OCI-LY1 (cell line): ENCODE data around the gene COQ6.
"Not testable (repeated sequence)": the region's sequence is repeated elsewhere in the genome, so short reads cannot be mapped to it uniquely, and the experiment has no call there.

ENCODE experiments used
- H2AFZ ChIP-seq: fragments of 200-600 bp; sonication (generic), shearing (Covaris generic); 2 replicates; pipeline ENCODE4 v1.6.0; 2014; ENCODE audit warnings: antibody characterized with exemption, mild to moderate bottlenecking, low read length
- H3F3A ChIP-seq: fragments of 200-600 bp; sonication (generic), shearing (Covaris generic); 2 replicates; pipeline ENCODE4 v1.6.0; 2014; ENCODE audit warnings: mild to moderate bottlenecking, antibody characterized with exemption, low read length, moderate library complexity; ENCODE audit not compliant: insufficient read depth
- H3K27ac ChIP-seq: fragments of 200-600 bp; sonication (generic); 2 replicates; pipeline ENCODE4 v1.5.1; 2014; ENCODE audit warnings: low read length, mixed run types, mild to moderate bottlenecking, low read depth; ENCODE audit not compliant: poor library complexity, severe bottlenecking
- H3K27me3 ChIP-seq: fragments of 200-600 bp; sonication (generic); 2 replicates; pipeline ENCODE4 v1.6.0; 2014; ENCODE audit warnings: antibody characterized with exemption, mild to moderate bottlenecking, low read length, moderate library complexity; ENCODE audit not compliant: insufficient read depth
- H3K36me3 ChIP-seq: fragments of 200-600 bp; sonication (generic); 2 replicates; pipeline ENCODE4 v1.6.1; 2014; ENCODE audit warnings: mild to moderate bottlenecking, antibody characterized with exemption, low read length, moderate library complexity, mixed read lengths; ENCODE audit not compliant: insufficient read depth
- H3K4me1 ChIP-seq: fragments of 200-600 bp; sonication (generic); 2 replicates; pipeline ENCODE4 v1.5.1; 2014; ENCODE audit warnings: mild to moderate bottlenecking, low read length, moderate library complexity; ENCODE audit not compliant: insufficient read depth, severe bottlenecking
- H3K4me2 ChIP-seq: fragments of 200-600 bp; sonication (generic), shearing (Covaris generic); 2 replicates; pipeline ENCODE4 v1.6.1; 2014; ENCODE audit warnings: low read length
- H3K4me3 ChIP-seq: fragments of 200-600 bp; sonication (generic); 2 replicates; pipeline ENCODE4 v1.5.1; 2014; ENCODE audit warnings: low read length, low read depth, mild to moderate bottlenecking, mixed read lengths; ENCODE audit not compliant: poor library complexity, severe bottlenecking
- H3K79me2 ChIP-seq: fragments of 200-600 bp; shearing (Covaris generic); 2 replicates; pipeline ENCODE4 v1.6.1; 2016; ENCODE audit warnings: mixed run types, low read length, mixed read lengths; ENCODE audit not compliant: insufficient read depth
- H3K9ac ChIP-seq: fragments of 200-600 bp; sonication (generic), shearing (Covaris generic); 2 replicates; pipeline ENCODE4 v1.6.1; 2014; ENCODE audit warnings: mild to moderate bottlenecking, low read length, mixed read lengths
- H3K9me2 ChIP-seq: fragments of 200-600 bp; sonication (generic), shearing (Covaris generic); 2 replicates; pipeline ENCODE4 v1.6.1; 2014; ENCODE audit warnings: low read depth, mild to moderate bottlenecking, low read length, mixed read lengths
- H3K9me3 ChIP-seq: fragments of 200-600 bp; shearing (Covaris generic); 2 replicates; pipeline ENCODE4 v1.6.1; 2014; ENCODE audit warnings: low read length, mixed read lengths
- H4K20me1 ChIP-seq: fragments of 200-600 bp; sonication (generic), shearing (Covaris generic); 2 replicates; pipeline ENCODE4 v1.6.0; 2016; ENCODE audit warnings: mild to moderate bottlenecking, low read length; ENCODE audit not compliant: insufficient read depth
- EZH2 ChIP-seq: fragments of 200-600 bp; sonication (generic), shearing (Covaris generic); IDR thresholded peaks from 2 replicates; pipeline ENCODE4 v1.8.0; 2017; ENCODE audit warnings: borderline replicate concordance, mixed run types, mild to moderate bottlenecking, antibody characterized with exemption, low read length, moderate library complexity, mixed read lengths
- TF ChIP-seq, protein P1 (sequence below): fragments of 200-600 bp; sonication (generic), shearing (Covaris generic); IDR thresholded peaks from 2 replicates; pipeline ENCODE4 v1.5.1; 2017; ENCODE audit warnings: mild to moderate bottlenecking, antibody characterized with exemption, low read length, moderate library complexity, mixed read lengths

COQ6 gene

DNA sequence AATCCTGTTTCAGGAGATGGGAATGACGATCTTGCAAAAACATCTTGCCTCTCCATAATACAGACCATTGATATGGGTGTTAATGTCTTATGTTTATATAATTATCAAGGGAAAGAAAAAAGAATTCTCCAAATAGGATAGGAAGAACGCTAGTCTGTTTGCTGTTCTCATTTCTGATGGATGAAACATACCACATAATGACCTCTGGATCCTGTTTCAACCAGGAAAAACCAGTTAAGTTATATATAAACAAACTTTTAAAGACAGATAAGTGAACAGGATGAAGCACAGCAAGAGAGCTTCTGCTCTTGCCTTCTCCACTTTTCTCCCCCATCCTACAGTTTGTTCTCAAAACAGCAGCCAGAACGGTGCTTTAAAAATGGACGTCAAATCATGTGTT lies 27.8 kb downstream of the COQ6 start:
- Histone ChIP-seq H3K27me3 (no peaks in the 10 kb centered on the region), H2AFZ (no peak overlapping the region), H3F3A (no peaks in the 10 kb centered on the region), H3K9me2 (no peaks in the 10 kb centered on the region), H3K9me3 (no peaks in the 10 kb centered on the region), H3K4me1 (no peaks in the 10 kb centered on the region), H3K9ac (no peak overlapping the region), H3K4me3 (no peak overlapping the region), H3K79me2 (no peaks in the 10 kb centered on the region), H3K27ac (no peak overlapping the region), H3K4me2 (no peak overlapping the region), H4K20me1 (no peaks in the 10 kb centered on the region), H3K36me3 (peaks cover 7% of the 10 kb centered on the region; the same call in 1 of the 2 replicates)
- TF ChIP-seq, protein P1, sequence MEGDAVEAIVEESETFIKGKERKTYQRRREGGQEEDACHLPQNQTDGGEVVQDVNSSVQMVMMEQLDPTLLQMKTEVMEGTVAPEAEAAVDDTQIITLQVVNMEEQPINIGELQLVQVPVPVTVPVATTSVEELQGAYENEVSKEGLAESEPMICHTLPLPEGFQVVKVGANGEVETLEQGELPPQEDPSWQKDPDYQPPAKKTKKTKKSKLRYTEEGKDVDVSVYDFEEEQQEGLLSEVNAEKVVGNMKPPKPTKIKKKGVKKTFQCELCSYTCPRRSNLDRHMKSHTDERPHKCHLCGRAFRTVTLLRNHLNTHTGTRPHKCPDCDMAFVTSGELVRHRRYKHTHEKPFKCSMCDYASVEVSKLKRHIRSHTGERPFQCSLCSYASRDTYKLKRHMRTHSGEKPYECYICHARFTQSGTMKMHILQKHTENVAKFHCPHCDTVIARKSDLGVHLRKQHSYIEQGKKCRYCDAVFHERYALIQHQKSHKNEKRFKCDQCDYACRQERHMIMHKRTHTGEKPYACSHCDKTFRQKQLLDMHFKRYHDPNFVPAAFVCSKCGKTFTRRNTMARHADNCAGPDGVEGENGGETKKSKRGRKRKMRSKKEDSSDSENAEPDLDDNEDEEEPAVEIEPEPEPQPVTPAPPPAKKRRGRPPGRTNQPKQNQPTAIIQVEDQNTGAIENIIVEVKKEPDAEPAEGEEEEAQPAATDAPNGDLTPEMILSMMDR, result no peak
- TF ChIP-seq EZH2, result no peak

DNA sequence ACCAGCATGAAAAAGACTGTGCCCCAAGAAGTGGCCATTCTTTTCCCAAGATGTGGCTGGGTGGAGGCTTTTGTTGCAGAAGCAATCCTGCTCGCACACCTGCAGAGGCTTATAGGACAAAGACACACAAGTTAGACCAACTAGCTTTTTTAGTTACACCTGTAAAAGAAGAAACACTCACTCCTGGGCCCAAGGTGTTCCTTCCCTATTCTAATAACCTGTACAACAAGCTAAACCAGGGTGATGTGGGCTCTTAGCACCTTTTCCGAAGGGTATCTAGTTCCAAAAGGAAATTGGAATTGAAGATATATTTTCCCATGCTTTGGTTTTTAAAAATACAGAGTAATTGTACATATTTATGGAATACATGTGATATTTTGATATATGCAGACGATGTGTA lies 38.0 kb downstream of the COQ6 start:
- Histone ChIP-seq H3F3A (no peaks in the 10 kb centered on the region), H4K20me1 (no peaks in the 10 kb centered on the region), H3K9me2 (no peaks in the 10 kb centered on the region), H3K4me2 (no peak overlapping the region), H3K36me3 (peaks cover 28% of the 10 kb centered on the region), H3K9me3 (no peaks in the 10 kb centered on the region), H3K27ac (no peak overlapping the region), H3K9ac (no peak overlapping the region), H3K4me1 (no peaks in the 10 kb centered on the region), H3K79me2 (no peaks in the 10 kb centered on the region), H2AFZ (no peak overlapping the region), H3K27me3 (no peaks in the 10 kb centered on the region), H3K4me3 (no peak overlapping the region)
- TF ChIP-seq EZH2, result no peak
- TF ChIP-seq, protein P1, result no peak

DNA sequence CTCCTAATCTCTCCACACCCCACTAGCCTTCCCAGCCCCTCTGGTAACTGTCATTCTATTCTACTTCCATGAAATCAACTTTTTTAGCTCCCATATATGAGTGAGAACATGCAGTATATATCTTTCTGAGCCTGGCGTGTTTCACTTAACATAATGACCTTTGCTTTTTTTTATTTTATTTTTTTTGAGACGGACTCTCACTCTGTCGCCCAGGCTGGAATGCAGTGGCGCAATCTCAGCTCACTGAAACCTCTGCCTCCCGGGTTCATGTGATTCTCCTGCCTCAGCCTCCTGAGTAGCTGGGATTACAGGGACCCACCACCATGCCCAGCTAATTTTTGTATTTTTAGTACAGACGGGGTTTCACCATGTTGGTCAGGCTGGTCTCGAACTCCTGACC lies 38.6 kb downstream of the COQ6 start:
- not testable (repeated sequence) for H3K4me2 ChIP-seq, H3K4me1 ChIP-seq, H3K4me3 ChIP-seq, H3K27ac ChIP-seq, H3K9ac ChIP-seq, H3F3A ChIP-seq, H3K27me3 ChIP-seq, H3K79me2 ChIP-seq, H3K9me2 ChIP-seq, H2AFZ ChIP-seq, H4K20me1 ChIP-seq, H3K9me3 ChIP-seq
- peaks cover 28% of the 10 kb centered on the region for H3K36me3 ChIP-seq

DNA sequence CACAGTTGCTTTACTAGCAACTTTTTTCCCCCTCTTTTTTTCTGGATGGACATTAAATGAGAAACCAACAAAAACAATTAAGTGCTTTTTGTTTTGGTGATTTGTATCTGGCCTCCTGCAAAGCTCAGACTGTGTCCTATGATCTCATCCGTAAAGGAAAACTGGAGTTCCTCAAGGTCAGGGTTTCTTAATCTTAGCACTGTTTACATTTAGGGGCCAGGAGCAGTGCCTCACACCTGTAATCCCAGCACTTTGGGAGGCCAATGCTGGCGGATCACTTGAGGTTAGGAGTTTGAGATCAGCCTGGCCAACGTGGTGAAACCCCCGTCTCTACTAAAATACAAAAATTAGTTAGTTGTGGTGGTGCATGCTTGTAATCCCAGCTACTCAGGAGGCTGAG lies 41.0 kb downstream of the COQ6 start:
- no peaks in the 10 kb centered on the region for H3K79me2 ChIP-seq
- no peak for TF ChIP-seq EZH2
- TF ChIP-seq, protein P1, result no peak

DNA sequence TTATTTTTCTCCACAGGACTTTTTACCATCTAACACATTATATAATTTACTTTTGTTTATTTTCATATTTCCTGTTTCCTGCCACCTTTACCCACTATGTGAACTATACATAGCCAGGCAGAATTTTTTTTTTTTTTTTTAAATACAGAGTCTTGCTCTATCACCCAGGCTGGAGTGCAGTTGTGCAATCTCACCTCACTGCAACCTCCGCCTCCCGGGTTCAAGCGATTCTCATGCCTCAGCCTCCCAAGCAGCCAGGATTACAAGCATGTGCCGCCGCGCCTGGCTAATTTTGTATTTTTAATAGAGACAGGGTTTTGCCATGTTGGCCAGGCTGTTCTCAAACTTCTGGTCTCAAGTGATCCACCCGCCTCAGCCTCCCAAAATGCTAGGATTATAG lies 44.8 kb downstream of the COQ6 start:
- H3K9ac ChIP-seq, H3F3A ChIP-seq, H3K79me2 ChIP-seq, H2AFZ ChIP-seq, H3K27me3 ChIP-seq, H3K9me3 ChIP-seq, H3K4me3 ChIP-seq, H4K20me1 ChIP-seq, H3K4me2 ChIP-seq, H3K27ac ChIP-seq, H3K9me2 ChIP-seq: not testable (repeated sequence)
- peaks cover 16% of the 10 kb centered on the region for H3K4me1 ChIP-seq
- peaks cover 11% of the 10 kb centered on the region; the same call in 1 of the 2 replicates for H3K36me3 ChIP-seq

More for the DNA sequence above, 41.0 kb downstream of the COQ6 start:
- H3K4me2 ChIP-seq, result no peak overlapping the region
- H3K9me3 ChIP-seq, result no peaks in the 10 kb centered on the region
- H3F3A ChIP-seq, result no peaks in the 10 kb centered on the region
- H3K27ac ChIP-seq, result no peak overlapping the region
- H3K36me3 ChIP-seq, result peaks cover 22% of the 10 kb centered on the region
- peaks cover 16% of the 10 kb centered on the region for H3K4me1 ChIP-seq
- no peaks in the 10 kb centered on the region for H3K27me3 ChIP-seq
- H2AFZ ChIP-seq, result no peak overlapping the region
- H4K20me1 ChIP-seq, result no peaks in the 10 kb centered on the region
- H3K9me2 ChIP-seq, result no peaks in the 10 kb centered on the region
- H3K9ac ChIP-seq, result no peak overlapping the region
- H3K4me3 ChIP-seq, result no peak overlapping the region
